Erythroblast (primary cell): ENCODE measurements around the gene CRYGS.

Experiments used
- GATA1 ChIP-seq: IDR thresholded peaks from 2 replicates; pipeline ENCODE4 v1.6.1; 2011; ENCODE audit warnings: low read depth, mild to moderate bottlenecking, control low read depth, low read length, moderate library complexity
- POLR2A ChIP-seq: IDR thresholded peaks from 2 replicates; pipeline ENCODE4 v1.6.1; 2011; ENCODE audit warnings: mild to moderate bottlenecking, low read length

- no peak for TF ChIP-seq POLR2A
- no peak for TF ChIP-seq GATA1
Observed at GRCh38 chr3:186570941-186571643, 26.9 kb upstream of the CRYGS start.
